ENCODE results near the gene TRMO. TPM values are rescaled to one million over a fixed set of nuclear protein-coding genes. Genes with fewer than 3 reads are reported as not detected.

Gene TRMO
- total and polyA plus RNA-seq, 2 of the 8 experiments (the other 6 are each of a cell fraction or from before 2014, with no cell fraction given), result 4.6 to 5.6 TPM

DNA sequence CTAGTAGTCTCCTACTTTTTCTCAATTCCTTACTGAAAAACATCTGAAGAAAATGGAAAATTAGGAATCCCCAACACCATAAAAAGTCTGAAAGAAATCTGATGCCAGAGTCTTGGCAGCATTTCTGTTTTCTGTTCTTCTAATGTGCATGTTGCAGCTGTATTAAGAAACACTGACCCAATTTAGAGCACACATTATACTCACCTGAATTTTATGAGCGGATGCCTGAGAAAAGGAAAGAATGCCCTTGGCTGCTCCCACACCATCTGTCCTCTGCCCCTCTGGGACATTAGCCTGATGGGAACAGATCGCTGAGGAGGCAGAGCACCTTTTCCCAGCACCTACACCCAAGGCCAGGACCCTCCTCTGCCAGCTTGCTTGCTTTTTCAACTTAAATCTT, 46.7 kb upstream of the TRMO start:
- Histone ChIP-seq H3K18ac (ENCODE audit: extremely low read depth, low read length) (no peak overlapping the region), H3K23ac (ENCODE audit: insufficient read length) (no peak overlapping the region), H3K4me2 (ENCODE audit: insufficient read depth in 1 of 2, low read depth in 2 of 2, low read length in 2 of 2) (no peak overlapping the region), H4K8ac (ENCODE audit: extremely low read depth, insufficient read depth, low read length) (no peak overlapping the region), H3K4me3 (ENCODE audit: extremely low read depth in 1 of 4, insufficient read depth in 2 of 4, low read depth in 3 of 4, low read length in 4 of 4) (no peak overlapping the region), H3K79me1 (ENCODE audit: low read depth, low read length) (no peaks in the 10 kb centered on the region), H4K91ac (replicated peaks; ENCODE audit: insufficient read length, low read length) (no peak overlapping the region), H3K14ac (ENCODE audit: insufficient read length) (no peak overlapping the region), H2AK5ac (ENCODE audit: low read depth, low read length) (no peak overlapping the region), H4K5ac (ENCODE audit: insufficient read length, low read depth, low read length) (no peak overlapping the region), H2BK15ac (ENCODE audit: low read length) (no peak overlapping the region), H2BK12ac (ENCODE audit: low read depth, low read length) (no peak overlapping the region), H3K23me2 (ENCODE audit: low read depth, low read length) (no peaks in the 10 kb centered on the region; the same call in 1 of the 2 replicates), H4K20me1 (replicated peaks in 1 of 2; ENCODE audit: control insufficient read depth in 1 of 2, insufficient read depth in 2 of 2, low read length in 2 of 2) (no peaks in the 10 kb centered on the region), H3K79me2 (ENCODE audit: control insufficient read depth in 1 of 2, insufficient read depth in 2 of 2, low read length in 2 of 2) (no peaks in the 10 kb centered on the region), H3K27me3 (replicated peaks in 1 of 4; ENCODE audit: control insufficient read depth in 3 of 4, extremely low read depth in 1 of 4, insufficient read depth in 3 of 4, low read length in 3 of 4) (peaks cover 0 to 20% (median 9%) of the 10 kb centered on the region in 4 experiments; a peak in 4 of 7 replicates), H3K9me3 (ENCODE audit: insufficient read depth in 2 of 2, low read depth in 1 of 2, low read length in 1 of 2) (no peaks in the 10 kb centered on the region), H2BK5ac (ENCODE audit: low read depth, low read length) (no peak overlapping the region), H3K27ac (ENCODE audit: low read depth, low read length) (no peak overlapping the region), H3K4ac (replicated peaks; ENCODE audit: insufficient read length, low read depth, low read length) (no peak overlapping the region), H2AFZ (ENCODE audit: low read length) (no peak overlapping the region), H3K36me3 (ENCODE audit: control insufficient read depth in 2 of 4, insufficient read depth in 4 of 4, low read length in 3 of 4) (no peaks in the 10 kb centered on the region), H3K4me1 (replicated peaks in 1 of 4; ENCODE audit: control insufficient read depth in 3 of 4, insufficient read depth in 4 of 4, low read length in 3 of 4) (no peaks in the 10 kb centered on the region), H2BK20ac (ENCODE audit: low read length) (no peak overlapping the region), H3K9ac (replicated peaks in 1 of 4; ENCODE audit: extremely low read depth in 1 of 4, low read depth in 3 of 4, low read length in 3 of 4) (no peak overlapping the region), H2BK120ac (replicated peaks; ENCODE audit: low read depth, low read length) (no peak overlapping the region), H3K56ac (replicated peaks; ENCODE audit: insufficient read length, low read depth, low read length) (no peak overlapping the region)
- ChIA-PET CTCF (ENCODE audit: partially characterized antibody) (interaction anchor here (1.2 kb wide), 1 partner anchor 13 kb away, joined by 3 read pairs; no protein-coding TSS in a partner anchor), POLR2A (ENCODE audit: partially characterized antibody) (interaction anchor here (0.6 kb wide), 1 partner anchor 907 kb away, joined by 3 read pairs; no protein-coding TSS in a partner anchor)
- FAIRE-seq, result no peak
- TF ChIP-seq RXRA (IDR thresholded peaks at IDR 0.05; ENCODE audit: insufficient read depth, low read depth, low read length), result no peak
- no peak for TF ChIP-seq NRF1 (IDR thresholded peaks at IDR 0.05; ENCODE audit: low read depth, low read length)
- TF ChIP-seq SIRT6 (IDR thresholded peaks at IDR 0.05; ENCODE audit: low read length), result no peak
- TF ChIP-seq CBX5 (IDR thresholded peaks at IDR 0.05; ENCODE audit: low read depth, low read length), result no peak
- TF ChIP-seq CHD1 (IDR thresholded peaks at IDR 0.05; ENCODE audit: low read depth, low read length), result no peak
- TF ChIP-seq SIX5 (IDR thresholded peaks at IDR 0.05; ENCODE audit: low read depth, low read length), result no peak
- TF ChIP-seq NANOG (IDR thresholded peaks at IDR 0.05; ENCODE audit: insufficient read depth, low read depth, low read length, poor library complexity, severe bottlenecking), result no peak
- DNase-seq (ENCODE audit: low read depth in 1 of 2, low spot score in 2 of 2), result no peak
- 86% methylated on average over 2 of the region's 2 CpGs; no CpG with 5 or more reads in 1 of the 2 experiments for WGBS, 2 experiments (ENCODE audit: extremely low coverage in 1 of 2, insufficient coverage in 1 of 2, insufficient read length in 1 of 2, insufficient replicate concordance in 2 of 2, low coverage in 1 of 2, low lambda C conversion rate in 2 of 2, missing lambda C conversion rate in 1 of 2)

Measured in H1 (cell line).